Thyroid gland (tissue), 4 donors: ENCODE results near the gene TTC9.

Experiments
- CTCF ChIP-seq, 6 experiments: fragments of 200-600 bp in 3 of 6; fragments of 450-650 bp in 3 of 6; sonication (generic) in 3 of 6; IDR thresholded peaks; one replicate each; pipeline ENCODE4 v1.5.1; 2016 to 2019; ENCODE audit warnings: antibody characterized with exemption in 6 of 6, mild to moderate bottlenecking in 2 of 6, inconsistent platforms in 1 of 6, moderate library complexity in 1 of 6
- POLR2A ChIP-seq, 2 donors: fragments of 450-650 bp; IDR thresholded peaks; one replicate each; pipeline ENCODE4 v1.6.1; 2017; ENCODE audit warnings: antibody characterized with exemption in 2 of 2, mild to moderate bottlenecking in 2 of 2, moderate library complexity in 1 of 2

DNA sequence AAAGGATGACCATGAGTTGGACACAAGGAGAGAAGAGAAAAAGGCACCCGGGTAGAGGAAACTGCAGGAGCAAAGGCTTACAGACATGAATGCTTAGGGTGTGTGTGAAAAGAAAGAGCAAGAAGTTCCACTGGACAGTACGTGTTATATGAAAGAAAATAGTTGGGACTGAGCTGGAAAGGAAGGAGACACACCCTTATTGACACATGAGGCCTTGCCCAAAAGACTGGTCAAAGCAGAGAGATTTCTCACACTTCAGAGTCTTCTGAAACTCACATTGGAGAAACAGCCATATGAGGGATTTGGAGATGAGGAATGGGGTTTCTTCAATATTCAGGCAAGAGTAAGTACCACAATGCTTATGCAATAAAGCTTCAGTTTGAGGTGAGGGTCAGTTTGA is 56.0 kb downstream of the TTC9 start:
- no peak for TF ChIP-seq POLR2A (IDR thresholded peaks at IDR 0.05)
- no peak for TF ChIP-seq CTCF (IDR thresholded peaks at IDR 0.05)
